ENCODE measurements around the gene WNT3A. TPM values are rescaled to one million over a fixed set of nuclear protein-coding genes. Genes with fewer than 3 reads are reported as not detected.

WNT3A gene
- total RNA-seq, 4 donors from 2014 or later: not detected

GRCh38 chr1:228044961-228045360 lies 38.2 kb downstream of the WNT3A start:
- H3K27me3 ChIP-seq: peaks cover 3% of the 10 kb centered on the region
- 67% methylated on average over 3 of the region's 3 CpGs; no CpG with 5 or more reads in 1 of the 2 donors for WGBS, 2 donors (ENCODE audit: low coverage in 1 of 2)
- no peaks in the 10 kb centered on the region for H3K4me1 ChIP-seq
- no peak overlapping the region for H3K27ac ChIP-seq
- intact Hi-C loops (cut with DNase I; ENCODE audit: low total_unique reads) (no loop called here), in situ Hi-C loops (cut with MboI; ENCODE audit: low pct_ligation_motif_present in 1 of 4, low pct_unique_long_range_greater_than_20kb in 1 of 4, low sequenced_read_pairs in 3 of 4) (no loop called here)
- H3K9me3 ChIP-seq: no peaks in the 10 kb centered on the region
- H3K4me3 ChIP-seq: no peak overlapping the region
- H3K36me3 ChIP-seq: no peaks in the 10 kb centered on the region
- no peak for DNase-seq
- TF ChIP-seq EP300 (IDR thresholded peaks at IDR 0.05; ENCODE audit: low read depth) (no peak), POLR2AphosphoS5 (IDR thresholded peaks at IDR 0.05) (no peak), POLR2A (IDR thresholded peaks at IDR 0.05) (no peak)
- TF ChIP-seq, protein P1, sequence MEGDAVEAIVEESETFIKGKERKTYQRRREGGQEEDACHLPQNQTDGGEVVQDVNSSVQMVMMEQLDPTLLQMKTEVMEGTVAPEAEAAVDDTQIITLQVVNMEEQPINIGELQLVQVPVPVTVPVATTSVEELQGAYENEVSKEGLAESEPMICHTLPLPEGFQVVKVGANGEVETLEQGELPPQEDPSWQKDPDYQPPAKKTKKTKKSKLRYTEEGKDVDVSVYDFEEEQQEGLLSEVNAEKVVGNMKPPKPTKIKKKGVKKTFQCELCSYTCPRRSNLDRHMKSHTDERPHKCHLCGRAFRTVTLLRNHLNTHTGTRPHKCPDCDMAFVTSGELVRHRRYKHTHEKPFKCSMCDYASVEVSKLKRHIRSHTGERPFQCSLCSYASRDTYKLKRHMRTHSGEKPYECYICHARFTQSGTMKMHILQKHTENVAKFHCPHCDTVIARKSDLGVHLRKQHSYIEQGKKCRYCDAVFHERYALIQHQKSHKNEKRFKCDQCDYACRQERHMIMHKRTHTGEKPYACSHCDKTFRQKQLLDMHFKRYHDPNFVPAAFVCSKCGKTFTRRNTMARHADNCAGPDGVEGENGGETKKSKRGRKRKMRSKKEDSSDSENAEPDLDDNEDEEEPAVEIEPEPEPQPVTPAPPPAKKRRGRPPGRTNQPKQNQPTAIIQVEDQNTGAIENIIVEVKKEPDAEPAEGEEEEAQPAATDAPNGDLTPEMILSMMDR (IDR thresholded peaks at IDR 0.05): no peak

GRCh38 chr1:228045405-228045804 lies 38.6 kb downstream of the WNT3A start:
- H3K36me3 ChIP-seq: no peaks in the 10 kb centered on the region
- 70% methylated on average over 7 of the region's 7 CpGs; no CpG with 5 or more reads in 1 of the 2 donors for WGBS, 2 donors (ENCODE audit: low coverage in 1 of 2)
- no peak overlapping the region for H3K27ac ChIP-seq
- in situ Hi-C loops (cut with MboI; ENCODE audit: low pct_ligation_motif_present in 1 of 4, low pct_unique_long_range_greater_than_20kb in 1 of 4, low sequenced_read_pairs in 3 of 4) (no loop called here), intact Hi-C loops (cut with DNase I; ENCODE audit: low total_unique reads) (no loop called here)
- no peaks in the 10 kb centered on the region for H3K4me1 ChIP-seq
- H3K27me3 ChIP-seq: no peaks in the 10 kb centered on the region
- no peak for DNase-seq
- TF ChIP-seq, protein P1 (IDR thresholded peaks at IDR 0.05): no peak
- TF ChIP-seq EP300 (IDR thresholded peaks at IDR 0.05; ENCODE audit: low read depth) (no peak), POLR2AphosphoS5 (IDR thresholded peaks at IDR 0.05) (no peak), POLR2A (IDR thresholded peaks at IDR 0.05) (no peak)
- H3K4me3 ChIP-seq: no peak overlapping the region
- no peaks in the 10 kb centered on the region for H3K9me3 ChIP-seq

- DNase-seq: no peak
- H3K4me3 ChIP-seq: no peak overlapping the region
- in situ Hi-C loops (cut with MboI; ENCODE audit: low pct_ligation_motif_present in 1 of 4, low pct_unique_long_range_greater_than_20kb in 1 of 4, low sequenced_read_pairs in 3 of 4): no loop called here
- no peak overlapping the region for H3K27ac ChIP-seq
- H3K9me3 ChIP-seq: no peaks in the 10 kb centered on the region
- WGBS, 2 donors (ENCODE audit: low coverage in 1 of 2): 69 to 84% methylated on average over 5 to 9 of the region's 9 CpGs
- intact Hi-C loops (cut with DNase I; ENCODE audit: low total_unique reads): no loop called here
- no peaks in the 10 kb centered on the region for H3K27me3 ChIP-seq
- no peaks in the 10 kb centered on the region for H3K4me1 ChIP-seq
- no peaks in the 10 kb centered on the region for H3K36me3 ChIP-seq
- TF ChIP-seq EP300 (IDR thresholded peaks at IDR 0.05; ENCODE audit: low read depth) (no peak), POLR2A (IDR thresholded peaks at IDR 0.05) (no peak), POLR2AphosphoS5 (IDR thresholded peaks at IDR 0.05) (no peak)
- TF ChIP-seq, protein P1 (IDR thresholded peaks at IDR 0.05): no peak
Measured at GRCh38 chr1:228045871-228046270, 39.1 kb downstream of the WNT3A start.

DNA sequence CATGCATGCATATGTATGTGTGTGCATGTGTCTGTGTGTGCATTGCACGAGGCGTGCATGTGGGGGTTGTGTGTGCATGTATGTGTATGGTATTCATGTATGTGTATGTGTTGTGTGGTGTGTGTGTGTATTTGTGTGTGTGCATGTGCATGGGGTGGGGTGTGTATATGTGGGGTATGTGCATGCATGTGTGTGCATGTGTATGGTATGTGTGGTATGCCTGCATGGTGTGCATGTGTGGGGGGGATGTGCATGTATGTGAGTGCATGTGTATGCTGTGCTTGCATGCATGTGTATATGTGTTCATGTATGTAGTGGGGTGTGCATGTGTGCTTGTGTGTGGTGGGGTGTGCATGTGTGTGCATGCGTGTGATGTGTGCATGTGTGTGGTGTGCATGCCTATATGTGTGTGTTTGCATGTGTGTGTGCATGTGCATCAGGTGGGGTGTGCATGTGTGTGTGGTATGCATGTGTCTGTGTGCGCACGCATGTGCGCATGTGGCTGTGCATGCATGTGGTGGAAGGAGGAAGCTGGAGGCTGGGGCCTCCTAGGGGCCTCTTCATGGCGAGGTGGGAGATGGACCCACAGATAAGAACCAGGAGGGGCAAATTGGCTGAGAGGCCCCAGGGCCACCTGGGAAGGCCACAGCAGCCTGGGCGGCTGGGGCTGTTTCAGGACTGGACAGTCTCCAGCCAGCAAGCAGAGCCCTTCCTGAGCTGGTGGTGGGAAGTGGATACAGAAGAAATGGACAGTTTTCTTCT lies 39.8 kb downstream of the WNT3A start:
- Histone ChIP-seq H3K36me3 (no peaks in the 10 kb centered on the region), H3K9me3 (no peaks in the 10 kb centered on the region), H3K27ac (no peak overlapping the region), H3K4me3 (no peak overlapping the region), H3K4me1 (no peaks in the 10 kb centered on the region), H3K27me3 (no peaks in the 10 kb centered on the region)
- WGBS, 2 donors (ENCODE audit: low coverage in 1 of 2): 89 to 94% methylated on average over 7 to 8 of the region's 8 CpGs
- intact Hi-C loops (cut with DNase I; ENCODE audit: low total_unique reads): no loop called here
- DNase-seq: no peak
- in situ Hi-C loops (cut with MboI; ENCODE audit: low pct_ligation_motif_present in 1 of 4, low pct_unique_long_range_greater_than_20kb in 1 of 4, low sequenced_read_pairs in 3 of 4): no loop called here
- TF ChIP-seq, protein P1 (IDR thresholded peaks at IDR 0.05): no peak
- TF ChIP-seq POLR2AphosphoS5 (IDR thresholded peaks at IDR 0.05): no peak
- no peak for TF ChIP-seq POLR2A (IDR thresholded peaks at IDR 0.05)
- TF ChIP-seq EP300 (IDR thresholded peaks at IDR 0.05; ENCODE audit: low read depth): no peak

Data from transverse colon (tissue), 4 donors.